ENCODE data around the gene AOPEP. TPM values are rescaled to one million over a fixed set of nuclear protein-coding genes. Genes with fewer than 3 reads are reported as not detected.

Gene AOPEP
- total and polyA plus RNA-seq, 9 of the 15 experiments (the other 6 are each of a cell fraction or from before 2014, with no cell fraction given): 4.5 to 19.3 (median 13.5) TPM

- in situ Hi-C loops (cut with MboI) (no loop called here), intact Hi-C loops (cut with micrococcal nuclease) (no loop called here)
- no peaks in the 10 kb centered on the region for H3K79me2 ChIP-seq (ENCODE audit: control insufficient read depth, insufficient read depth, low read length)
- CTCF ChIA-PET (ENCODE audit: low intra/inter-chr PET ratio): no interaction called here
- H3K4me1 ChIP-seq (replicated peaks in 1 of 2; ENCODE audit: control insufficient read depth in 2 of 2, insufficient read depth in 2 of 2, low read length in 2 of 2): peaks cover 0 to 7% of the 10 kb centered on the region in 2 experiments; a peak in 4 of 5 replicates
- POLR2A ChIA-PET: no interaction called here
- H3K27ac ChIP-seq (ENCODE audit: extremely low read depth, low read depth, low read length): no peak overlapping the region
- H3K27me3 ChIP-seq (ENCODE audit: control insufficient read depth in 2 of 2, insufficient read depth in 2 of 2, low read length in 2 of 2): no peaks in the 10 kb centered on the region; a peak in 1 of 5 replicates
- ATAC-seq (no peak), FAIRE-seq (no peak), DNase-seq (ENCODE audit: extremely low read depth in 1 of 4, low spot score in 3 of 4) (no peak)
- H3K4me2 ChIP-seq (ENCODE audit: insufficient read depth, low read length): no peak overlapping the region
- no peaks in the 10 kb centered on the region for H3K9me3 ChIP-seq (replicated peaks; ENCODE audit: control insufficient read depth, insufficient read depth, low read depth, low read length)
- H4K20me1 ChIP-seq (replicated peaks; ENCODE audit: control insufficient read depth, insufficient read depth, low read length): peaks cover 7% of the 10 kb centered on the region
- no peak overlapping the region for H3K9ac ChIP-seq (ENCODE audit: insufficient read depth in 1 of 2, low read depth in 2 of 2, low read length in 2 of 2)
- peaks cover 3% of the 10 kb centered on the region for H3K9me1 ChIP-seq (ENCODE audit: control insufficient read depth, insufficient read depth, low read length)
- BruUV-seq (replicated peaks): no TSS peak
- H3K4me3 ChIP-seq: no peak overlapping the region
- no peaks in the 10 kb centered on the region for H3K36me3 ChIP-seq (ENCODE audit: control insufficient read depth, insufficient read depth, low read length)
- 66% methylated on average over 16 of the region's 17 CpGs for WGBS (ENCODE audit: insufficient coverage, low coverage, missing lambda C conversion rate)
- no peak overlapping the region for H2AFZ ChIP-seq (ENCODE audit: low read depth, low read length)
- no peak for TF ChIP-seq ZNF79 (CRISPR knock-in tag; IDR thresholded peaks at IDR 0.05; ENCODE audit: low read depth)
- TF ChIP-seq FOXA1 (IDR thresholded peaks at IDR 0.05; ENCODE audit: borderline replicate concordance): no peak
- TF ChIP-seq SIX5 (IDR thresholded peaks at IDR 0.05; ENCODE audit: borderline replicate concordance in 1 of 2, insufficient read depth in 1 of 2, low read depth in 1 of 2, low read length in 2 of 2): no peak
- TF ChIP-seq ZNF561 (CRISPR knock-in tag; conservative IDR thresholded peaks at IDR 0.05): no peak
- no peak for TF ChIP-seq TCF15 (CRISPR knock-in tag; IDR thresholded peaks at IDR 0.05)
Observed at GRCh38 chr9:94915476-94916450, 189.3 kb downstream of the AOPEP start.

Data from K562 (cell line).